ENCODE data around the gene ATXN7.

The ATXN7 gene

DNA sequence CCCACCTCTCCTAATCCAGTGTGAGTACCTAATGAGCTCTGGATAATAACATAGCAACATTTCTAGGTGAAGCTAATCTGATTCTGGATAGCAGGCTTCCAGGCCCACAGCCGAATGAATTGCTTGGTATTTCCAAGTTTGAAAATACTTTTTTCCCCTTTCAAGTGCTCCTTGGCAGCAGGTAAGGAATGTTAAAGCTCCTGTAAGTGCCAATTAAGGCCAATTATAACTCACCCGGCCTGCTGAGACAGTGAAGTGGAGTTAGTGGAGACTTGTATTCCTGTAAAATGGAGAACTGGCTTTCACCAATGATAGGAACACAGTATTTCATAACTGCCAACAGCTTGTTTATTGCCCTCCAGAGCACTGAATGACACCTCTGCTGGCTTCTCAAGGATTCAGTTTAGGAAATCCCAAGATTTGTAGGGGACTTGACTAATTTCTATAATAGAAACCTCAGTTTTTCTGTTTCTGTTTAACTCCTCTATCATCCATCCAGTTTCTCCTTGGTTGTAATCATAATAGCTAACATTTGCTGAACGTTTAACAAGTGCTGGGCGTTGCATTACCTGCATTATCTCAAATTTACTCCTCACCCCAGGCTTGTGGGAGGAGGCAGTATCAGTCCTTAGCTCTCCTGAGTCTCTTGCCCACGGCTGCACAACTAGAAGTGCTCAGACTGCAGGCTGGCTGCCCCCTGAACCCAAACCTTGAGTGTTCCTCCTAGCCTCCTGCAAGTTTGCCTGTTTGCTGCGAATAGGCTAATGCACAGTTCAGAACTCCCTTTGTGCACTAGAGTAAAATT lies 101.2 kb downstream of the ATXN7 start:
- TF ChIP-seq, protein P1, sequence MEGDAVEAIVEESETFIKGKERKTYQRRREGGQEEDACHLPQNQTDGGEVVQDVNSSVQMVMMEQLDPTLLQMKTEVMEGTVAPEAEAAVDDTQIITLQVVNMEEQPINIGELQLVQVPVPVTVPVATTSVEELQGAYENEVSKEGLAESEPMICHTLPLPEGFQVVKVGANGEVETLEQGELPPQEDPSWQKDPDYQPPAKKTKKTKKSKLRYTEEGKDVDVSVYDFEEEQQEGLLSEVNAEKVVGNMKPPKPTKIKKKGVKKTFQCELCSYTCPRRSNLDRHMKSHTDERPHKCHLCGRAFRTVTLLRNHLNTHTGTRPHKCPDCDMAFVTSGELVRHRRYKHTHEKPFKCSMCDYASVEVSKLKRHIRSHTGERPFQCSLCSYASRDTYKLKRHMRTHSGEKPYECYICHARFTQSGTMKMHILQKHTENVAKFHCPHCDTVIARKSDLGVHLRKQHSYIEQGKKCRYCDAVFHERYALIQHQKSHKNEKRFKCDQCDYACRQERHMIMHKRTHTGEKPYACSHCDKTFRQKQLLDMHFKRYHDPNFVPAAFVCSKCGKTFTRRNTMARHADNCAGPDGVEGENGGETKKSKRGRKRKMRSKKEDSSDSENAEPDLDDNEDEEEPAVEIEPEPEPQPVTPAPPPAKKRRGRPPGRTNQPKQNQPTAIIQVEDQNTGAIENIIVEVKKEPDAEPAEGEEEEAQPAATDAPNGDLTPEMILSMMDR (IDR thresholded peaks at IDR 0.05; ENCODE audit: insufficient read depth, low read length, missing control alignments) = no peak
- CTCF ChIA-PET = interaction anchor here (0.7 to 8.3 kb wide), 8 partner anchors 8 to 615 kb away, joined by 3 to 90 read pairs (median 4); no protein-coding TSS in a partner anchor
- DNase-seq (ENCODE audit: low read depth, low spot score) = no peak
- H3K4me3 ChIP-seq (ENCODE audit: low read depth, low read length) = no peak overlapping the region
- POLR2A ChIA-PET = no interaction called here

DNA sequence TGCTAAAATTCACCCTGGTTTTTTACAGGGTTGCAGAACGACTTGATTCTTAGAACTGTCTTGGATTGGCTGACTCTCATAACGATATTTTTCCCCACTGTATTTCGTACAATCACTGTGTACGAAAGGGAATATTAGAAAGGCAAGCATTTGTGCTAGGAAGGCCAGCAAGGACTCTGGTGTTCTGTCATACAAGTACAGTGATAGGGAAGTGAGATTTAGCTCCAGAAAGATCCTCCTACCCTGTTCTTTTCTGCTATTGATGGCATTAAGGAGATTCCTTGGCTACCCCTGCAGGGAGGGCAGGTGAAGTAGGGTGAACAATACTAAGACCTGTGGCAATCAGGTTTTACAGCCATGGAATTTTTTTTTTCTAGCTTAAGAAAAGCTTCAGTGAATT lies 102.3 kb downstream of the ATXN7 start:
- H3K4me3 ChIP-seq (ENCODE audit: low read depth, low read length) = no peak overlapping the region
- DNase-seq (ENCODE audit: low read depth, low spot score) = no peak
- ChIA-PET CTCF (interaction anchor here (6.3 to 8.3 kb wide), 2 partner anchors 9 to 27 kb away, joined by 68 to 90 read pairs; no protein-coding TSS in a partner anchor), POLR2A (no interaction called here)
- TF ChIP-seq, protein P1 (IDR thresholded peaks at IDR 0.05; ENCODE audit: insufficient read depth, low read length, missing control alignments) = no peak

DNA sequence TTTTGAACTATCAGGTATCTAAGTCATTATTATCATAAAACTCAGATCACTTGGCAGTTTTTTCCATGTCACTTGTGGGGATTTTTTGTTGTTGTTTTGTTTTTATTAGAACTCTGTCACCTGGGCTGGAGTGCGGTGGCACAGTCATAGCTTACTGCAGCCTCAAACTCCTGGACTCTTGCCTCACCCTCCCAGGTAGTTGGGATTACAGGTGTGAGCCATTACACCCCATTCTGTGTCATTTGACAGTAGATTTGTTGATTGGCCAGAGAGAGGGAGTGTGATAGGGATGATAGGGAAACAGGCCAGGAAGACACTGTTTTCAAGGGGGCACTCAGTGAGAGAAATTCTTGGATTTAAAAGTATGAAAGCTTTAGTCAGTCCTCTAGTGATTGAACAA lies 103.2 kb downstream of the ATXN7 start:
- TF ChIP-seq, protein P1 (IDR thresholded peaks at IDR 0.05; ENCODE audit: insufficient read depth, low read length, missing control alignments) = no peak
- no peak overlapping the region for H3K4me3 ChIP-seq (ENCODE audit: low read depth, low read length)
- ChIA-PET POLR2A (no interaction called here), CTCF (interaction anchor here (1.2 to 8.3 kb wide), 4 partner anchors 9 to 621 kb away, joined by 3 to 68 read pairs (median 7); no protein-coding TSS in a partner anchor)
- no peak for DNase-seq (ENCODE audit: low read depth, low spot score)

DNA sequence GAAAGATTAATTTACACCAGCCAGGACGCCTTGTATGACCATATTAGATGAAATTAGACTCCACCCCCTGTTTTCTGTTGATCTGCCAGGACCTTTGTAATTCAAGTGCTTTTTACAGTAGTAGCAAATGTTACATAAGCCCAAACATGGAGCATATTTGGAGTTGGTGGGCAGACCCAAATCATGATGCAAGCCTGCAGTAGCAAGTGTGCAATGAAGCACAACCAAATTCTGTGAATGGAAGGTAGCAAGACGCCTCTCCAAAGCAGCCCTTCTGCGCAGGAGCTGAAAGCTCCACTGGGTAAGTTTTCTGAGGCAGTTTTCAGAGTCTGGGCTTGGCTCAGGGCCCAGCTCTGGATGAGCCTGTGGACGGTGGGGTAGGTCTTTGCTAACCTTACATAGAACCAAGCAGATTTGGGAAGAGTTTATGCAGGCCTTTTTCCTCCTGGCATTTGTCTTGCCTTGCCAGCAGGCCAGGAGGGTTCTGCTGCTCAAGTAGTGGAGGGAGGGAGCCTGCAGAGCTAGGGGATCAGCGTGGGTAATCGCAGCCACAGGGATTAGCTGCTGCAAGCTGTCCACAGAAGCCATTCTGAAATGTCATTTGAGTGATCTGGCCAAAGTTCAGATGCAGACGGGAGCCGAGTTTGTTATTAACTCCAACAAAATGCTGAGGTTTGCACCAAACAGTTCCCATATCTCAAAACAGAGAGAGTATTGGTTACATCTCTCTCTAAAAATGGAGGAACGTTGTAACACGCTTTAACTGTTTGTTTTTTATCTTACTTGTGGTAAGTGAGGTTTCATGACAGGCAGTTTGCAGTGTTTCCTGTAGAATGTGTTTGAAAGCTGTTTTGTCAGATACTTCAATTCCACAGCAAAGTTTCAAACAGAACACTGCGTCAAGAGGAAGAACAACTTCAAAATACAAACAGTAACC lies 104.3 kb downstream of the ATXN7 start:
- peak overlapping the region; percentile 38 for H3K4me3 ChIP-seq (ENCODE audit: low read depth, low read length)

DNA sequence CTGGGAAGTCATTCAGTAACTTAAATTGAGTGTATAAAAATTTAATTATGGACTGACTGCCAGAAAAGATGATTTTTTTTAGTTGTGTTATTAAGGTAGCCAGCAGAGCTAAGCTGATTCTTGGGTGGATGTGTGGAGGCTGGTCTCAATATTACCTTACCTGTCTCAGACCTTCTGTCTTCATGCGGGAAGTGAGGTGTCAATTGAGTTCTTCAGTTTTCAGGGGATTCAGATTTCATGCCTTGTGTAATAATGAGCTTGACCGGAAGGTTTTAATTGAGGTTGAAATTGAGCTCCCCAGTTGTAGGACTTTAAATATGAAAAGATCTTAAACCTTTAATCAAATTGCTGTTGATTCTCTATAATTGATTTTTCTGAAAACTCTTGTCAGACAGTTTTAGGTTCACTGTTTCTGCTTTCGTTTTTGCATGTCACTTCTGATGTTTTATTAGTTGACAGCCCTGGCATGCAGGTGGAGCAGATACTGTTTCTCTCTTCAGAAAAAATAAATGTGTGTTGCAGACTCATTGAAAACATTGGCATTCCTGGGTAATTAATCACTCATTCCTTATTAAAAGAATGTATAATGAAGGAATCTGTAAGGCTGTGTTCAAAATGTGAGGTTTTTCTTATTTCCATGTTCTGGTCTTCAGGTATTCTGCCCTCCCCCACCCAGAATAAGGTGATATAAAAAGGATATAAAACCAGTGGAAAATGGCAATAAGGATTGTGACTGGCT lies 105.1 kb downstream of the ATXN7 start:
- POLR2A ChIA-PET = interaction anchor here (0.7 kb wide), 1 partner anchor 57 kb away, joined by 3 read pairs; no protein-coding TSS in a partner anchor
- CTCF ChIA-PET = interaction anchor here (1.4 to 8.3 kb wide), 3 partner anchors 10 to 24 kb away, joined by 3 to 68 read pairs (median 8); no protein-coding TSS in a partner anchor
- TF ChIP-seq, protein P1 (IDR thresholded peaks at IDR 0.05; ENCODE audit: insufficient read depth, low read length, missing control alignments) = no peak
- H3K4me3 ChIP-seq (ENCODE audit: low read depth, low read length) = no peak overlapping the region
- DNase-seq (ENCODE audit: low read depth, low spot score) = no peak

More for the DNA sequence above, 104.3 kb downstream of the ATXN7 start:
- TF ChIP-seq, protein P1 (IDR thresholded peaks at IDR 0.05; ENCODE audit: insufficient read depth, low read length, missing control alignments) = no peak
- ChIA-PET CTCF (interaction anchor here (0.6 to 8.3 kb wide), 7 partner anchors 10 to 622 kb away, joined by 3 to 68 read pairs (median 5); no protein-coding TSS in a partner anchor), POLR2A (interaction anchor here (0.7 kb wide), 1 partner anchor 56 kb away, joined by 3 read pairs; no protein-coding TSS in a partner anchor)
- DNase-seq (ENCODE audit: low read depth, low spot score) = no peak

Measured in AG04449 (cell line).